Fibroblast of pulmonary artery (primary cell): ENCODE data around the gene NFIX.
A peak's percentile ranks its signal among the peaks of the same experiment; 100 is the strongest.

ENCODE experiments used
- DNase-seq: peaks from one replicate; pipeline ENCODE4 v3.0.0-alpha.2; 2010; ENCODE audit warnings: low read depth
- H3K4me3 ChIP-seq: replicated peaks from 2 replicates; pipeline ENCODE4 v1.5.1; 2011; ENCODE audit warnings: low read depth, mild to moderate bottlenecking, control low read depth, low read length, moderate library complexity
- TF ChIP-seq, protein P1 (sequence below): IDR thresholded peaks from 2 replicates; pipeline ENCODE4 v1.5.1; 2011; ENCODE audit warnings: mild to moderate bottlenecking, control low read depth, low read length, inconsistent platforms; ENCODE audit errors: missing control alignments

Gene NFIX

DNA sequence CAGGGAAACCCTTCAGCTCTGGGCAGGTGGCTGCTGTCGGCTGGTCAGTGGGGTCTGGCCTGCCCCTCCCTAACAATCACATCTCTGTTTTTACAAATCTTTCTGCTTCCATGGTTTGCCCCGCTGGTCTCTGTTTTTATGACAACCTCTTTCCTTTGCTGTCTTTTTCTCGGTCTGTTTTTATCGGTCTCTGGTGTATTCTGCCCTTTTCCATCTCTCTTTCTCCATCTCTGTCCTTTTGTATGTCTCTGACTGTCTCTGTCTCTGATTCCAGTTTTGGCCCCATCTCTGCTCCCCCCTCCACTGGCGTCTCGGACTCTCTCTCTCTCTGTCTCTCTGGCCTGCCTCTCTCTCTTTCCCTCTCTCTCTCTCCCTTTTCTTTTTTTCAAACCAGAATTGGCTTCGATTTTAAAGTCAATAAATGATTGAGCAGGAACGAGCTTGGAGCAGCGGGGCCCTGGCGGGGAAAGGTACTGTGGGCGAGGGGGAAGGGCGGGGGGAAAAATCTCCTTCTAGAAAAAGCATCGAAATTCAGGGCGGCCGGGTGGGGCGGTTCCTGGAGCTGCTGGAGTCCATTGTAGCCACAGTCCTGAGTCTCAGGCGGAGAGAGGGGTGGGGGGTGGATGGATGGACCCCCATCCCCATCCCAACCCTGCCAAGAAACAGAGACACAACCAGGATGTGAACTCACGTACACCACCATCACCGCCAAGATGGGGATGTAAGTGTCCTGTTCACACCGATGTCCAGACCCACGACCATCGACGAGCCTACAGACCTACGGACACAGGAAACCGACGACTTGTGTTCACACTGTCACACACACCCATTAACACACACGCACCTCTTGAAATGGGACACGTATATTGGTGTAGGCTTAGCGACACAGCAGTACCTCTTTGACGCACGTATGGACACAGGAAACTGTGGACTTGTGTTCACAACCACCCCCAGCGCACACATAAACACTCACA lies 3.0 kb downstream of the NFIX start:
- no peak for DNase-seq
- peak overlapping the region; percentile 75 for H3K4me3 ChIP-seq
- TF ChIP-seq, protein P1, sequence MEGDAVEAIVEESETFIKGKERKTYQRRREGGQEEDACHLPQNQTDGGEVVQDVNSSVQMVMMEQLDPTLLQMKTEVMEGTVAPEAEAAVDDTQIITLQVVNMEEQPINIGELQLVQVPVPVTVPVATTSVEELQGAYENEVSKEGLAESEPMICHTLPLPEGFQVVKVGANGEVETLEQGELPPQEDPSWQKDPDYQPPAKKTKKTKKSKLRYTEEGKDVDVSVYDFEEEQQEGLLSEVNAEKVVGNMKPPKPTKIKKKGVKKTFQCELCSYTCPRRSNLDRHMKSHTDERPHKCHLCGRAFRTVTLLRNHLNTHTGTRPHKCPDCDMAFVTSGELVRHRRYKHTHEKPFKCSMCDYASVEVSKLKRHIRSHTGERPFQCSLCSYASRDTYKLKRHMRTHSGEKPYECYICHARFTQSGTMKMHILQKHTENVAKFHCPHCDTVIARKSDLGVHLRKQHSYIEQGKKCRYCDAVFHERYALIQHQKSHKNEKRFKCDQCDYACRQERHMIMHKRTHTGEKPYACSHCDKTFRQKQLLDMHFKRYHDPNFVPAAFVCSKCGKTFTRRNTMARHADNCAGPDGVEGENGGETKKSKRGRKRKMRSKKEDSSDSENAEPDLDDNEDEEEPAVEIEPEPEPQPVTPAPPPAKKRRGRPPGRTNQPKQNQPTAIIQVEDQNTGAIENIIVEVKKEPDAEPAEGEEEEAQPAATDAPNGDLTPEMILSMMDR = no peak

DNA sequence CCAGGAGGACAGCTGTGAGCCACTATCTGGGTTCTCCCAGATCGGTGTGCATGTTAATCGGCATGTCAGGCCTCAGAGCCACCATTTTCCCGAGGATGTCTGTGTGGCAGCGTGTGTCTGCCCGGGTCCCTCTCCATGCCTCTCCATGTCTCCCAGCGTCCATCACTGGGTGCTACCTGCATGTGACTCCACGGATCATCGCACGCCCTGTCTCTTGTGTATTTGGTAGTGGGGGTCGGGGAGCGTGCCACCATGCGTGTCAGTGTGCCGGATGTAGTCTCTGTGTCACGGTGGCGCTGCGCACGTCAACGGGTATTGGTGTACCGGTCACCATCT lies 5.9 kb downstream of the NFIX start:
- no peak overlapping the region for H3K4me3 ChIP-seq
- no peak for DNase-seq
- TF ChIP-seq, protein P1 = no peak

DNA sequence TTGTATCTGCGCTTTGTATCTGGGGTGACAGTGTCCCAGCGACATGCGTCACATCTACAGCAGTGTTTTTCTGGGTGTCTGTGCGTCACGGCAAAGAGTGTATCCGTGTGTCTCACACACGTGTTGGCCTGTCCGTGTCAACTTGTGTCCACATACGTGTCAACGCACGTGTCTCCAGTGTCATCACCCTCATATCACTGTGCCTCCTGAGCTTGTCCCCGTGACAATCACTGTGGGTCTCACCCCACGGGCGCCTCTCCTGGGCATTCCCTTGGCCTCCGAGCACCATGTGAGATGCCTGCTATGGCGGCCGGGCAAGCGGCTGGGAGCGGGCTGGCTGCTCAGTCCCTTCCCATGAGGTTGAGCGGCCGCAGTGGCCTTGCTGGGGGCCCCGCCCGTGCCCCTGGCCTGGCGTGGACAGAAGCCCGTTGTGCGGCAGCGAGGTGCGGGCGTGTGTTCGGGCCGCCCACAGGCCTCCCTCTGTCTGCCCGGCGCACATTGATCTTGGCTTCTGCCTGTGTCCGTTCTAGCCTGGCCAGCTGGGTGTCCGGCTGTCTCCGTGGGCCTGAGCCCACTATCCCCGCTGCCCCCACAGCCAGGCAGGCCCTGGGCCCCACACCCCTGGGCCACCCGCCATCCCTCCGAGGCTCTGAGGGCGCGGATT lies 6.4 kb downstream of the NFIX start:
- peak overlapping the region; percentile 19 for H3K4me3 ChIP-seq
- TF ChIP-seq, protein P1 = no peak

DNA sequence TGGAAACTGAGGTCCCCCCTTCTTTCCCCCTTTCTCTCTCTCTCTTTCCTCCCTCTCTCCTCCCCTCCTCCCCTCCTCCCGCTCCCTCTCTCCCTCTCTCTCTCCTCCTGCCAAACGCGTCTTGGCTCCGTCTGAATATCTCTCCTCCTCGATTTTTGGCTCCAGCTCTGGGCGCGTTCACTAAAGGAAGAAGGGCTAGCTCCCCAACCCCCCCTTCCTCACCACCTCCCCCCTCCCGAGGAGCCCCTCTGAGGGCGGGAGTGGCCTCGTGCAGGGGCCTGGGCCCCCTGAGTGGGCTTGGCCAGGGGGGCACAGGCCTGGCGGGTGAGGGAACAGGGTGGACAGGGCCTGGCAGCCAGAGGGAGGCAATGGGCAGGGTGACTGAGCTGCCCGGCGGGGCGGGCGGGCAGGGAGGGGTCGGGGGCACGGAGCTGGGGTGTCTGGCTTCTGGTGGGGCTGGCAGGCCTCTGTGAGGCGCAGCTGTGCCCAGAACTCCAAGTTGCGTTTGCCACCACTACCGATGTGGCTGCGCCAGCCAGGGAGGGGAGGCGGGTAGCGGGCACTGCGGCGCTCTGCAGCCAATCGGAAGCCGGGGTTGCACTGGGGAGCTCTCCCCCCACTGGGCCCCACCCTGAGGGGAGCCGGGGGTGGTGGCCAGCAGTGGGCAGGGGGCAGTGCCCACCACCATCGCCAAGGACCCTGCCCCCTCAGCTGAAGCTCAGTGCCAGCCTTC lies 7.1 kb downstream of the NFIX start:
- TF ChIP-seq, protein P1 = no peak
- DNase-seq = peak; percentile 63
- peak overlapping the region; percentile 19 for H3K4me3 ChIP-seq

More for the DNA sequence above, 6.4 kb downstream of the NFIX start:
- DNase-seq = peak; percentile 38

DNA sequence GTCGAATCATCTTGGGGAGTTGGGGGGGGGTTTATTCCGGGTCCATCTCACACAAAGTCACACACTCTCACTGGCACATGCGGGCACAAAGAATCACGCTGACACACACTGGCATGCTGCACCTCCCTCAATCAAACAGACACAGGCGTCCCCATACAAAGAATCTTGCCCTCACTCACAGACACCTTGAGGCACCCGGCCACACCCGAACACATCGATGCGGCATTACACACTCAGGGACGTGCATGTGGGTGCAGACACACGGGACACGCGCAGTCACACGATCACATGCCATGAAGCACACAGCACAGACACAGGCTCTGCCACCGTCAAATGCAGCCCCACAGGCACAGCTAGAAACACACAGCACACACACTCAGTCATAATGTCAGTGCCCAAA lies 7.8 kb downstream of the NFIX start:
- TF ChIP-seq, protein P1 = no peak
- no peak overlapping the region for H3K4me3 ChIP-seq
- no peak for DNase-seq

DNA sequence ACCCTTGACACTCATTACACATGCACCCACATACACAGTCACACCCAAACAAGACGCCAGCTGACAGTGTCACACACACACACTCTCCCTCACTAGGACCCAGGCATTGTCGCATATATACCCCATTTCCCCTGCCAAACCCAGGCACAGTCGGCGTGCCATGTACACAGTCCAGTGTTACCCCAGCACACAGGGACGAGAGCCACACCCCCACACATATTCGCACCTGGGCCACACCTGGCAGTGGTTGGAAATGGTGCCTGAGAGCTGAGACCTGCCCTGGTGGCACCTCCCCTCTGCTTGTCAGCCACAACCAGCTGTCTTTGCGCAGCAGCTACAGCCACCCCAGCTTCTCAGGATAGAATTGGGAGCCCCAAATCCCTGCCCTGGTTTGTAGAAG lies 9.0 kb downstream of the NFIX start:
- no peak overlapping the region for H3K4me3 ChIP-seq
- no peak for DNase-seq
- TF ChIP-seq, protein P1 = no peak
